ENCODE measurements around the gene ISX. TPM values are rescaled to one million over a fixed set of nuclear protein-coding genes. Genes with fewer than 3 reads are reported as not detected.

ISX gene
- total RNA-seq (2021; ENCODE audit: unreplicated experiment): not detected
- polyA plus RNA-seq (2012; ENCODE audit: insufficient read length): not detected
- Bru-seq, nascent RNA: percentile 7 among the genes with signal in this experiment
- percentile 4 among the genes with signal in this experiment for BruChase-seq, experiment 1, labeled RNA remaining after a 2-hour chase
- BruChase-seq, experiment 2, labeled RNA remaining after a 6-hour chase: not detected
- long read RNA-seq: 0 reads

DNA sequence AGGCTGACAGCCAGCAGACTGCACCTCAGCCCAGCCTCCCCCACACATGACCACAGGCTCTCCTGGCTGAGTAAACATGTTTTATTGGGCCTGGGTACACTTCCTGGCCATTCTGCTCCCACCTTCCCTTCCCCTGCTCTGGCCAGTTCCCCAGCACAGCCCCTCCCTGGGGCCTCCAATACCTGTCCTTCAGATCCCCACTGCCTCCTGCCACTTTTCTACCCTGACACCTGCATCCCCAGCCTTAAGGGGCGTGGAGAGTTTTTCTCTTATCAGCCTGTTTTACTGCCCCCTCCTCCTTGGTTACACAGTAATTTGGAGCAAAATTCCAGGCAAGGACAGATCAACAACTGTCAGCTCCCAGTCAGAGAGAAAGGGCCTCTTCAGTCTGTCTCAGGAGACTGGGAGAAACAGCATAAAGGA lies at the start of gene ISX:
TSS of gene ISX (plus strand) at position 363 of the 423 bp plus-strand sequence. CDS start 930 bp downstream, outside the sequence.
- Histone ChIP-seq H3K4me3 (ENCODE audit: low read depth in 2 of 2, low read length in 2 of 2) (no peak within 1 kb of the TSS), H3K36me3 (ENCODE audit: control insufficient read depth, insufficient read depth, low read length) (no peaks in the 10 kb centered on the region), H3K4me1 (ENCODE audit: control insufficient read depth, insufficient read depth, low read length) (no peaks in the 10 kb centered on the region), H3K9me3 (ENCODE audit: control insufficient read depth, insufficient read depth, low read depth, low read length) (no peaks in the 10 kb centered on the region), H3K27me3 (ENCODE audit: control insufficient read depth, insufficient read depth, low read length) (no peaks in the 10 kb centered on the region), H3K27ac (ENCODE audit: low read length) (no peak within 1 kb of the TSS)
- in situ Hi-C loops (cut with HindIII; ENCODE audit: low pct_unique_long_range_greater_than_20kb, low sequenced_read_pairs) (no loop called here), intact Hi-C loops (cut with micrococcal nuclease; ENCODE audit: unreplicated experiment) (no loop called here)
- ATAC-seq (no peak), DNase-seq (ENCODE audit: low read depth, low spot score) (no peak)
- ChIA-PET CTCF (no interaction called here), POLR2A (no interaction called here)
- no TSS peak for BruUV-seq (replicated peaks)
- TF ChIP-seq, protein P1, sequence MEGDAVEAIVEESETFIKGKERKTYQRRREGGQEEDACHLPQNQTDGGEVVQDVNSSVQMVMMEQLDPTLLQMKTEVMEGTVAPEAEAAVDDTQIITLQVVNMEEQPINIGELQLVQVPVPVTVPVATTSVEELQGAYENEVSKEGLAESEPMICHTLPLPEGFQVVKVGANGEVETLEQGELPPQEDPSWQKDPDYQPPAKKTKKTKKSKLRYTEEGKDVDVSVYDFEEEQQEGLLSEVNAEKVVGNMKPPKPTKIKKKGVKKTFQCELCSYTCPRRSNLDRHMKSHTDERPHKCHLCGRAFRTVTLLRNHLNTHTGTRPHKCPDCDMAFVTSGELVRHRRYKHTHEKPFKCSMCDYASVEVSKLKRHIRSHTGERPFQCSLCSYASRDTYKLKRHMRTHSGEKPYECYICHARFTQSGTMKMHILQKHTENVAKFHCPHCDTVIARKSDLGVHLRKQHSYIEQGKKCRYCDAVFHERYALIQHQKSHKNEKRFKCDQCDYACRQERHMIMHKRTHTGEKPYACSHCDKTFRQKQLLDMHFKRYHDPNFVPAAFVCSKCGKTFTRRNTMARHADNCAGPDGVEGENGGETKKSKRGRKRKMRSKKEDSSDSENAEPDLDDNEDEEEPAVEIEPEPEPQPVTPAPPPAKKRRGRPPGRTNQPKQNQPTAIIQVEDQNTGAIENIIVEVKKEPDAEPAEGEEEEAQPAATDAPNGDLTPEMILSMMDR (IDR thresholded peaks at IDR 0.05): no peak
- TF ChIP-seq TCF7L2 (IDR thresholded peaks at IDR 0.05; ENCODE audit: low read depth, low read length): no peak
- TF ChIP-seq, protein P2, sequence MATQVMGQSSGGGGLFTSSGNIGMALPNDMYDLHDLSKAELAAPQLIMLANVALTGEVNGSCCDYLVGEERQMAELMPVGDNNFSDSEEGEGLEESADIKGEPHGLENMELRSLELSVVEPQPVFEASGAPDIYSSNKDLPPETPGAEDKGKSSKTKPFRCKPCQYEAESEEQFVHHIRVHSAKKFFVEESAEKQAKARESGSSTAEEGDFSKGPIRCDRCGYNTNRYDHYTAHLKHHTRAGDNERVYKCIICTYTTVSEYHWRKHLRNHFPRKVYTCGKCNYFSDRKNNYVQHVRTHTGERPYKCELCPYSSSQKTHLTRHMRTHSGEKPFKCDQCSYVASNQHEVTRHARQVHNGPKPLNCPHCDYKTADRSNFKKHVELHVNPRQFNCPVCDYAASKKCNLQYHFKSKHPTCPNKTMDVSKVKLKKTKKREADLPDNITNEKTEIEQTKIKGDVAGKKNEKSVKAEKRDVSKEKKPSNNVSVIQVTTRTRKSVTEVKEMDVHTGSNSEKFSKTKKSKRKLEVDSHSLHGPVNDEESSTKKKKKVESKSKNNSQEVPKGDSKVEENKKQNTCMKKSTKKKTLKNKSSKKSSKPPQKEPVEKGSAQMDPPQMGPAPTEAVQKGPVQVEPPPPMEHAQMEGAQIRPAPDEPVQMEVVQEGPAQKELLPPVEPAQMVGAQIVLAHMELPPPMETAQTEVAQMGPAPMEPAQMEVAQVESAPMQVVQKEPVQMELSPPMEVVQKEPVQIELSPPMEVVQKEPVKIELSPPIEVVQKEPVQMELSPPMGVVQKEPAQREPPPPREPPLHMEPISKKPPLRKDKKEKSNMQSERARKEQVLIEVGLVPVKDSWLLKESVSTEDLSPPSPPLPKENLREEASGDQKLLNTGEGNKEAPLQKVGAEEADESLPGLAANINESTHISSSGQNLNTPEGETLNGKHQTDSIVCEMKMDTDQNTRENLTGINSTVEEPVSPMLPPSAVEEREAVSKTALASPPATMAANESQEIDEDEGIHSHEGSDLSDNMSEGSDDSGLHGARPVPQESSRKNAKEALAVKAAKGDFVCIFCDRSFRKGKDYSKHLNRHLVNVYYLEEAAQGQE (IDR thresholded peaks at IDR 0.05; ENCODE audit: insufficient read depth in 1 of 2, low read depth in 2 of 2, low read length in 1 of 2): no peak
- TF ChIP-seq POLR2AphosphoS5 (IDR thresholded peaks at IDR 0.05; ENCODE audit: low read depth, low read length): no peak
- no peak for TF ChIP-seq SIN3A (IDR thresholded peaks at IDR 0.05; ENCODE audit: borderline replicate concordance, insufficient read depth, low read depth, low read length)

DNA sequence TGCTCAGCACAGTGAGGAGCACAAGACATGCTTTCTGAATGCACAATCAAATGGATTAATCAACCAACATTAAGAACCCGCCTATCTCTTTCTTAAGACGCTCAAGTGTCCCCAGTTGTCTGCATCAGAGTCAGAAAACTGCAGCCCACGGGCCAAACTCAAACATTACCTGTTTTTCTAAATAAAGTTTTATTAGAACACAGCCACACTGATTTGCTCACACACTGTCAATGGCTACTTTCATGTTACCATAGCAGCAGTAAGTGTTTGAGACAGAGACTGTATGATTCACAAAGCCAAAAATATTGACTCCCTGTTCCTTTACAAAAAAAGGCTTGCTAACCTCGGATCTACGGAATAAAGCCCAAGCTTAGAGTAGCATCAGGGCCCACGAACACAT lies 49.0 kb upstream of the ISX start:
- TF ChIP-seq TCF7L2 (IDR thresholded peaks at IDR 0.05; ENCODE audit: low read depth, low read length) (no peak), SIN3A (IDR thresholded peaks at IDR 0.05; ENCODE audit: borderline replicate concordance, insufficient read depth, low read depth, low read length) (no peak), POLR2AphosphoS5 (IDR thresholded peaks at IDR 0.05; ENCODE audit: low read depth, low read length) (no peak)
- TF ChIP-seq, protein P2 (IDR thresholded peaks at IDR 0.05; ENCODE audit: insufficient read depth in 1 of 2, low read depth in 2 of 2, low read length in 1 of 2): no peak
- TF ChIP-seq, protein P1 (IDR thresholded peaks at IDR 0.05): no peak
- Histone ChIP-seq H3K27me3 (ENCODE audit: control insufficient read depth, insufficient read depth, low read length) (no peaks in the 10 kb centered on the region), H3K4me1 (ENCODE audit: control insufficient read depth, insufficient read depth, low read length) (no peaks in the 10 kb centered on the region), H3K9me3 (ENCODE audit: control insufficient read depth, insufficient read depth, low read depth, low read length) (no peaks in the 10 kb centered on the region), H3K27ac (ENCODE audit: low read length) (no peak overlapping the region), H3K36me3 (ENCODE audit: control insufficient read depth, insufficient read depth, low read length) (no peaks in the 10 kb centered on the region), H3K4me3 (ENCODE audit: low read depth in 2 of 2, low read length in 2 of 2) (no peak overlapping the region)
- intact Hi-C loops (cut with micrococcal nuclease; ENCODE audit: unreplicated experiment) (no loop called here), in situ Hi-C loops (cut with HindIII; ENCODE audit: low pct_unique_long_range_greater_than_20kb, low sequenced_read_pairs) (no loop called here)
- ChIA-PET CTCF (no interaction called here), POLR2A (no interaction called here)
- DNase-seq (ENCODE audit: low read depth, low spot score): no peak
- no peak for ATAC-seq
- no TSS peak for BruUV-seq (replicated peaks)
